Heart right ventricle (tissue), 16 donors: ENCODE measurements around the gene NSD2. TPM values are rescaled to one million over a fixed set of nuclear protein-coding genes. Genes with fewer than 3 reads are reported as not detected.

Source experiments
- ATAC-seq, 8 donors: fragments of 200-7000 bp; cut with Tn5 transposase; one replicate each; pipeline ENCODE4 v1.9.1; 2020; ENCODE audit warnings: mild to moderate bottlenecking in 8 of 8, moderate library complexity in 8 of 8, moderate number of reproducible peaks in 1 of 8
- DNase-seq, 2 donors: peaks; one replicate each; pipeline ENCODE4 v3.0.0-alpha.2; 2020
- H3K27ac ChIP-seq, 10 donors: fragments of 200-600 bp; sonication (generic) in 2 of 10; one replicate each; pipeline versions ENCODE4 v1.5.0 to v1.8.0; 2020 to 2022; ENCODE audit warnings: mild to moderate bottlenecking in 3 of 10
- H3K27me3 ChIP-seq, 7 donors: fragments of 200-600 bp; one replicate each; pipeline ENCODE4 v1.8.0; 2021 to 2022; ENCODE audit warnings: mild to moderate bottlenecking in 2 of 7
- H3K36me3 ChIP-seq, 9 donors: fragments of 200-600 bp; sonication (generic) in 1 of 9; one replicate each; pipeline versions ENCODE4 v1.5.0 to v1.8.0; 2020 to 2022; ENCODE audit warnings: mild to moderate bottlenecking in 2 of 9
- H3K4me1 ChIP-seq, 9 donors: fragments of 200-600 bp; sonication (generic) in 1 of 9; one replicate each; pipeline versions ENCODE4 v1.5.0 to v1.8.0; 2020 to 2022; ENCODE audit warnings: mild to moderate bottlenecking in 4 of 9
- H3K4me3 ChIP-seq, 10 donors: fragments of 200-600 bp; sonication (generic) in 2 of 10; one replicate each; pipeline versions ENCODE4 v1.5.0 to v1.8.0; 2020 to 2022; ENCODE audit warnings: mild to moderate bottlenecking in 7 of 10, moderate library complexity in 2 of 10
- H3K9me3 ChIP-seq, 11 donors: fragments of 200-600 bp in 10 of 11; sonication (generic) in 2 of 11; one replicate each; pipeline versions ENCODE4 v1.5.0 to v1.8.0; 2013 to 2022; ENCODE audit warnings: mild to moderate bottlenecking in 2 of 11, control low read depth in 1 of 11, moderate library complexity in 1 of 11
- CTCF ChIP-seq, 9 donors: fragments of 200-600 bp; sonication (generic) in 2 of 9; IDR thresholded peaks; one replicate each; pipeline versions ENCODE4 v1.5.0 to v1.8.0; 2021 to 2022; ENCODE audit warnings: antibody characterized with exemption in 9 of 9, mild to moderate bottlenecking in 5 of 9, moderate library complexity in 1 of 9
- WGBS, 2 donors: extraction: QIAGEN DNeasy Blood & Tissue Kit; methylation state at CpG; one replicate each; pipeline ENCODE4 v1.1.7; 2013; ENCODE audit warnings: inconsistent platforms in 1 of 2; 5-methylcytosine and 5-hydroxymethylcytosine counted together
- intact Hi-C, 10 donors: fragments of 100-400 bp; cut with DNase I; formaldehyde crosslinking; loops; one replicate each; pipeline versions ENCODE4 v1.11.1 to v1.14.2; 2022
- polyA plus RNA-seq, 2 donors: library from polyadenylated mRNA; stranded (reverse); fragments of 200-250 nt; gene quantifications; one replicate each; pipeline ENCODE4 v1.2.3, GENCODE V29; 2013
- total RNA-seq, 10 donors: library from RNA; stranded (reverse); fragmentation: NEBNext Ultra II Directional in 3 of 10; extraction: Animal tissue kit (Norgen Biotek cat#: 25700) in 3 of 10; gene quantifications; one replicate each; pipeline versions ENCODE4 v1.2.1 to v1.2.4, GENCODE V29; 2021 to 2023
- donor health status: Arrhythmogenic right ventricular cardiomyopathy.
- donor health status: ischemic (EF 13 %, LVEDD 7.1; RV severe dilation, severe dysfunction).
- donor health status: healthy with polysubstance abuse.
- donor health status: DM: no; HTN: yes; CAD: no.
- donor health status: DM: no; HTN: no; CAD: no.
- donor health status: ischemic (EF 25% LVEDD 6.9; RV normal size, moderate dysfunction).
- donor health status: ischemic (EF 25% LVEDD 5.7; RV mildly dilated, moderate dysfunction).
- donor health status: healthy.
- donor health status: DM: yes; HTN: yes; CAD: no.
- donor health status: Ischemic cardiomyopathy.
- donor health status: ischemic (EF 35%, LVEDD 5.7; RV mildly dilated, moderate dysfunction).
- donor health status: nonischemic (EF 11% LVEDD 7.7; RV severe dilation, severe dysfunction).
- donor health status: DM: yes; HTN: yes; CAD: no.
- donor health status: PGD.
- donor health status: ischemic (EF 29% LVEDD 5.4; RV normal size, mild dysfunction).
- donor health status: nonischemic (EF 23%, LVEDD 6.1; RV moderate dilation, normal function).

NSD2 gene
- total and polyA plus RNA-seq, 12 donors = 7.7 to 64.4 (median 44.5) TPM

- 95% methylated on average over 33 of the region's 33 CpGs for WGBS, 2 donors
- TF ChIP-seq CTCF (IDR thresholded peaks at IDR 0.05) = no peak
- Histone ChIP-seq H3K36me3 (peaks cover 0 to 70% (median 38%) of the 10 kb centered on the region in 9 donors), H3K4me3 (no peak overlapping the region), H3K27me3 (no peaks in the 10 kb centered on the region), H3K27ac (no peak overlapping the region), H3K9me3 (no peaks in the 10 kb centered on the region), H3K4me1 (peaks cover 0 to 10% (median under 1%) of the 10 kb centered on the region in 9 donors)
- ATAC-seq (no peak), DNase-seq (no peak)
- intact Hi-C loops = loop anchor here in 1 of 10 donors (10.0 kb wide), 1 partner anchor 645 kb away; no protein-coding TSS in a partner anchor
Observed at GRCh38 chr4:1989533-1990347, 118.5 kb downstream of the NSD2 start.

- TF ChIP-seq CTCF (IDR thresholded peaks at IDR 0.05) = no peak
- Histone ChIP-seq H3K9me3 (no peaks in the 10 kb centered on the region), H3K27me3 (no peaks in the 10 kb centered on the region), H3K4me3 (no peak overlapping the region), H3K36me3 (peaks cover 0 to 64% (median 34%) of the 10 kb centered on the region in 9 donors), H3K27ac (no peak overlapping the region), H3K4me1 (peaks cover 0 to 10% (median 0%) of the 10 kb centered on the region in 9 donors)
- ATAC-seq (no peak), DNase-seq (no peak)
- WGBS, 2 donors = 86 to 89% methylated on average over 10 of the region's 10 CpGs
- intact Hi-C loops = loop anchor here in 1 of 10 donors (10.0 kb wide), 1 partner anchor 645 kb away; no protein-coding TSS in a partner anchor
Observed at GRCh38 chr4:1990348-1990645, 119.1 kb downstream of the NSD2 start.

- ATAC-seq (no peak), DNase-seq (no peak)
- Histone ChIP-seq H3K27ac (no peak overlapping the region), H3K9me3 (no peaks in the 10 kb centered on the region), H3K36me3 (peaks cover 0 to 60% (median 34%) of the 10 kb centered on the region in 9 donors), H3K4me1 (peaks cover 0 to 10% (median 0%) of the 10 kb centered on the region in 9 donors), H3K27me3 (no peaks in the 10 kb centered on the region), H3K4me3 (no peak overlapping the region)
- intact Hi-C loops = loop anchor here in 1 of 10 donors (10.0 kb wide), 1 partner anchor 644 kb away; no protein-coding TSS in a partner anchor
- TF ChIP-seq CTCF (IDR thresholded peaks at IDR 0.05) = no peak
- 92 to 95% methylated on average over 5 of the region's 5 CpGs for WGBS, 2 donors
Observed at GRCh38 chr4:1990676-1991075, 119.5 kb downstream of the NSD2 start.

- Histone ChIP-seq H3K4me1 (peaks cover 0 to 10% (median 0%) of the 10 kb centered on the region in 9 donors), H3K36me3 (peaks cover 0 to 56% (median 34%) of the 10 kb centered on the region in 9 donors), H3K9me3 (no peaks in the 10 kb centered on the region), H3K27me3 (no peaks in the 10 kb centered on the region), H3K4me3 (no peak overlapping the region), H3K27ac (no peak overlapping the region)
- intact Hi-C loops = loop anchor here in 1 of 10 donors (10.0 kb wide), 1 partner anchor 644 kb away; no protein-coding TSS in a partner anchor
- TF ChIP-seq CTCF (IDR thresholded peaks at IDR 0.05) = no peak
- WGBS, 2 donors = 94 to 96% methylated on average over 11 of the region's 11 CpGs
- ATAC-seq (no peak), DNase-seq (no peak)
Observed at GRCh38 chr4:1991087-1991486, 119.9 kb downstream of the NSD2 start.
